HG02571 (cell line): ENCODE data around the gene VAV2.
"Not testable (repeated sequence)": the region's sequence is repeated elsewhere in the genome, so short reads cannot be mapped to it uniquely, and the experiment has no call there.

Experiments
- ATAC-seq: cut with Tn5 transposase; IDR thresholded peaks from one replicate; pipeline ENCODE4 v1.9.1; 2021; ENCODE audit warnings: mild to moderate bottlenecking, moderate library complexity; ENCODE audit not compliant: unreplicated experiment

Gene VAV2

GRCh38 chr9:133897675-133898074 is 94.4 kb downstream of the VAV2 start:
- no peak for ATAC-seq

DNA sequence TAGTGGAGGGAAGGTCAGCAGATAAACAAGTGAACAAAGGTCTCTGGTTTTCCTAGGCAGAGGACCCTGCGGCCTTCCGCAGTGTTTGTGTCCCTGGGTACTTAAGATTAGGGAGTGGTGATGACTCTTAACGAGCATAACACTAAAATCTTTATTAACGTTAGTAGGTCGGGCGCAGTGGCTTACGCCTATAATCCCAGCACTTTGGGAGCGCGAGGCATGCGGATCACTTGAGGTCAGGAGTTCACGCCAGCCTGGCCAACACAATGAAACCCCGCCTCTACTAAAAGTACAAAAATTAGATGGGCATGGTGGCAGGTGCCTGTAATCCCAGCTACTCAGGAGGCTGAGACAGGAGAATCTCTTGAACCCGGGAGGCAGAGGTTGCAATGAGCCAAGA is 96.1 kb downstream of the VAV2 start:
- ATAC-seq = not testable (repeated sequence)

- no peak for ATAC-seq
Measured at GRCh38 chr9:133895335-133895734, 96.8 kb downstream of the VAV2 start.

GRCh38 chr9:133894377-133895321 is 97.5 kb downstream of the VAV2 start:
- no peak for ATAC-seq

GRCh38 chr9:133893191-133893994 is 98.7 kb downstream of the VAV2 start:
- ATAC-seq = no peak

DNA sequence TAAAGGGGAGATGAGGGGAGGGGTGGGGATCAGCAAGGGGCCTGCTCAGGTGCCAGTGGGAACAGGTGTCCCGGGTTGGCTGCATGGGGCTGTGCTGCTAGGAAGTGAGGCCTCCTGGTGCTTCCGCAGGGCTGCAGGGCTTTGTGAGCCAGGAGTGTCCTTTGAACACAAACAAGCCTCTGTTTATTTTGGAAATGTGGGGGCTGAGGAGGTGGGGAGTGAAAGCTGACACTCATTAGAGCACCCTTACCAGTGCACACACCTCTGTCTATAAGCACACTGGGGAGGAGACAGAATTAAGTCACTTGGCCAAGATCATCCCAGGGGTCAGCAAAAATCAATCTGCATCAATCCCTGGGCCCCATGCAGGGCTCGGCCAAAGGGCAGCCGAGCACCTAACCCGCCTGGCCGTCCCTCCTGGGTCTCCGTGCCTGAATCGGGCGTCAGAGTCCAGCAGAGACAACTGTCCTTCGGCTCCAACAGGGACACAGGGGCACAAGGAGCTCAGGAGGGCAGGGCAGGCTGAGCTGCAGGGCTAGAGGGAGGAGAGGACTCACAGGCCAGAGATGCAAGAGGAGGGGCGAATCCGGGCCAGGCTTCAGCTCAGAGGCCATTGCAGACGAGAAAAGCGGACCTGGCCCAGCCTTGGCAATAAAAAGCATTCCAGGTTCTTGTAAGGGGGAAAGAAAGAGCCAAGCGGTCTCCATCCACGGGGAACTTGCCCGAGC is 99.8 kb downstream of the VAV2 start:
- no peak for ATAC-seq

- no peak for ATAC-seq
Measured at GRCh38 chr9:133891741-133892140, 100.4 kb downstream of the VAV2 start.

GRCh38 chr9:133890583-133890982 is 101.5 kb downstream of the VAV2 start:
- no peak for ATAC-seq

GRCh38 chr9:133889584-133890301 is 102.4 kb downstream of the VAV2 start:
- ATAC-seq = no peak

GRCh38 chr9:133888809-133889491 is 103.2 kb downstream of the VAV2 start:
- no peak for ATAC-seq

DNA sequence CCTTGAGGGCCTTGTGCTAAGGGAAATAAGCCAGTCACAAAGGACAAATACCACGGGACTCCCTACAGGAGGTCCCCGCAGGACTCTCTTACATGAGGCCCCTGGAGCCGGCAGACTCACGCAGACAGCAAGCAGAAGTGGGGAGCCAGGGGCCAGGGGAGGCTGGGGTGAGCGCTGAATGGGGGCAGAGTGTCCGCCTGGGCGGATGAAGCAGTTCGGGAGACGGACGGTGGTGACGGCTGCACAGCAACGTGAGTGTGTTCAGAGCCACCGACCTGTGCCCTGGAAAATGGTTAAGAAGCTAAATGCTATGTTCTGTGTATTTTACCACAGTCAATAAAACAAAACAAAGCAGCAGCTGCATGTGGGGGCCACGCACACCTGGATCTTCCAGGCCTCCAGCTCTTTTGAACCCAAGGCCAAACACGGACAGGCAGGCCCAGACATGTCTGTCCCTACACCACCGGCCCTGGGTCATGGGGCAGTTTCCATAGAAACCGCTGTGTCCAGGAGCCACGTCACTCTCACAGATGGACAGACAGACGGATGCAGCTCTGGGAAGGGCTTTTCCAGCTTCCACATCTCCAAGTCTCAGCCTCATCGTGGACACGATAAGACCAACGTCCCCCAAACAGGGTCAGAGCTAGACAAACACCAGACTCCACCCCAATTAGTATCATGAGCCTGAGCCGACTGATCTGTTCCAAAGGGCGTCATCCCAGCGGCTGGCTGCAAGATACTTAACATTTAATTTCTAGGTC is 103.9 kb downstream of the VAV2 start:
- no peak for ATAC-seq

- ATAC-seq = no peak
Measured at GRCh38 chr9:133887540-133888047, 104.5 kb downstream of the VAV2 start.

DNA sequence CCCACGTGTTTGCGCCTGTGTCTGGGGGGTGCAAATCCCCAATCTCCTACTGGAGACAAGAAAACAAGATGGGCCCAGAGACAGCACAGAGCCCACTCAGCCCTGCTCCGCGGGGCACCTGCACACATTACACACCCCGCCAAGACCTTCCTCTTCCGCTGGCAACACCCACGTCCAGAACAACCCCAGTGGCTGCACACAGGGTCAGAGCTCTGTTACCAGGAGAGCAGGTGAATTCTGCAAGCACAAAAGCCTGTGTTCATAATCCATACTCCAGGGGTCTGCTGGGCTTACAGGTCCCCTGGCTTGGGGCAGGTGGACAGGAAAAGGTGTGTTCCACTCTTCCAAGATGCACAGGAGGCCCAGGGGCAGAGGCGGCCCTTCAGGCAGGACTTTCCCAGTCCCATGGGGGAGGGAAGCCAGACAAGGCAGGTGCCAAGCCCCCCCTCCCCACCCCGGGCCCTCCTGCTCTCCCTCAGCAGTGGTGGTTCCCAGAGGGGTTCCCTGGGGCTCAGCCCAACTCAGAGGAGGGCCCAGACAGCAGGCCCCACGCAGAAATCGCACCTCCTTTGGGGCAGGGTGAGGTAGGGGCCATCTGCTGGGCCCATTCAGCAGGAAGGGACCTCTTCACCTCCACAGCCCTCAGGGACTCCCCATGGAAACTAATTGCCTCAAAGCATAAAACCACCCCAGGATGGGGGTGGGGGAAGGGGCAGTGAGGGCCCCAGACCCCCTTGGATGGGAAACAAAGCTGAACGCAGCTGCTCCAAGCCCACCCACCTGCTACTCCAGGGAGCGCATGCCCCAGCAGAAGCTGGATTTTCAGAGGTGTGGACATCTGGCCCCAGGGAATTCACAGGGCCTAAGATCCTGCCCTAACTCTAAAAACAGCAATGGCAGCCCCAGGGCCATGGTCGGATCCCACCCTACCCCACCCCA is 105.3 kb downstream of the VAV2 start:
- no peak for ATAC-seq

DNA sequence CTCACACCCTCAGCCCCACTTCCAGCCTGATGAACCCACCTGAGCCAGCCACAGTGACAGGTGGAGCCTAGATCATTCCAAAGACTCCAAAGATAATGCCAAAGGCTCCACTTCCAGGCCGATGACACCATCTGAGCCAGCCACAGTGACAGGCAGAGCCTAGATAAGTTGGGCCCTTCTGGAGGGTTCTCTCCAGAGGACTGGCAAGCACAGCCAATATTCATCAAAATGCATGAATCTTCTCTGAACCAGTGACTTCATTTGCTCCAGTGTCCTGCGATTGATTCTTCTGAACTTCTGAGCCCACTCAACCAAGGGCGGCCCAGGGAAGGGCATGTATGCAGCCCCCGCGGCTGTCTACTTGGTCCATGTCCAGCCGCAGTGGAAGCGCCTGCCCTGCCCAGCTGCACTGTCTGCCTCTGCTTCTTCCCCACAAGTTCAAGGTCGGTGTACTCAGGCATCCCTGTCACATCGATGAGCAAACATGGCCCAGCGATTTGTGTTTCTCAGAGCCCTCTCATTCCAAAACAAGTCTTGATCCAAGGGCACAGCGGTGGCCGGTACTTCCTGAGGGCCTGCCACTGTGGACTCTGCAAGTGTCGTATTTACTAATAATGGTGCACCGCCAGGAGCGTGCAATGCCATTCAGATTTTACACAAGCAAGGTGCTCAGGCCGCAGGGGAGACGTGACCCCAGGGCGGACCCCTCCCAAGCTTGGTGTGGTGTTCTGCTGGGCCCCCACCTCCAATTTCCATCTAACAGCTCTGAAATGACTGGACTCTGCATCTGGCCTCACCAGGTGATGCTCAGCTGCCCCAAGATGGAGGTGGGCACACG is 107.0 kb downstream of the VAV2 start:
- no peak for ATAC-seq

DNA sequence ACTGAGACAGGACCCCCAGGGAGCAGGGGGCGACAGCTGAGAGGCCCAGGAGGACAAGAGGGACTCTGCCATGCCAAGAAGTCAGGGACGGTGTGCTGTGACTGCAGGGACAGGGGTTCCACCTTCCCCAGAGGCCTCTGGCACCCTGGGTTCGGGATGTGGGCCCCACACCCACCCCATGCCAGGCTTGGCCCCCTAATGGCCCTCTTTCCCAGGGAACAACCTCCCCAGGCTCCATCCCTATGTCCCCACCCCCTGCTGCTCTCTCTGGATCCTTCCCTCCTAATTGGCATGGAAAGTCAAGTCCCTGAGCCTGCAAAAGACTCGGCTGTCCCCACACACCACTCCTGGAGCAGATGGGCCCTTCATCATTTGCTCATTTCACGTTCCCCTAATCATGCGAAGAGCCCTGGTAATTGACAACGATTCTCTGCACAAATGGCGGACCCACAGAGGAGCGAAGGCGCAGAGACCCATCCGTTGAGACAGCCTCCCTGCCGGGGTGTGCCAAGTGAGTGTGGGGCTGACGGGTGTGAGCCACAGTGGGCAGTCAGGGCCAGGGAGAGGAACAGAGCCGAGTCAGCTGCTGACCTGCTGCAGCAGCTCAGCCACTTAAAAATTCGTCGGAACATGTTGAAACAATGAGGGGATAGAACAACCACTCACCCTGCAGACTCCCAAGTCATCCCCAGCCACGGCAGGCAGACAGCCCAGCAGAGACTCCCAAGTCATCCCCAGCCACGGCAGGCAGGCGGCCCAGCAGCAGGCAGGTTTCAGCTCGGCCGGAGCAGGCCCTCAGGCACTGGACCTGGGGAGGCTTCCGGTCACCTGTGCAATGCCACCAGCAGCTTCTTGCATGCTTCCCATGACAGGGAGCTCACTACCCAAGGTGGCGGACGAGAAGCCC is 109.0 kb downstream of the VAV2 start:
- no peak for ATAC-seq
